ENCODE results near the gene GPC5. TPM values are rescaled to one million over a fixed set of nuclear protein-coding genes. Genes with fewer than 3 reads are reported as not detected.

The GPC5 gene
- total RNA-seq, 1 experiment from 2014 or later, result not detected

DNA sequence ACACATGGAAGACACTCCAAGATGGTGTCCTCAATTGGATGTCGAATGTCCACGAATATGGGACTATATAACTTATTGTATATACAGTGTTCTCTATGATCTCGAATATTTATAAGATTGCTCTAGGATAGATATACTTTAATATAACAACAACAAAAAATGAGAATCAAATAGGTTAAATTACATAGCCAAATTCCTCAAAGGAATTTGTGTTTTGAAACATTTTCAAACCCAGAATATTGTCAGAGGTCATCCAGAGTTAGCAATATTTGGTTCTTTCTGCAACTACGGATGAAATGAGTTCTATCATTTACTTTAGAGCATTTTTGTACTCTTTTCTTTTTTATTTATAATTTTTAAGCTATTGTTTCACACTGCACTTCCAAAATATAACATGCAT, 857.8 kb downstream of the GPC5 start:
- H3K9me3 Mint-ChIP-seq (ENCODE audit: low read depth, unreplicated experiment), result peaks cover 5% of the 10 kb centered on the region
- H3K27ac Mint-ChIP-seq (ENCODE audit: unreplicated experiment), result no peak overlapping the region
- intact Hi-C loops (cut with micrococcal nuclease; ENCODE audit: unreplicated experiment), result no loop called here
- no peaks in the 10 kb centered on the region for H3K36me3 Mint-ChIP-seq (ENCODE audit: insufficient read depth, unreplicated experiment)
- no peaks in the 10 kb centered on the region for H3K4me1 Mint-ChIP-seq (ENCODE audit: low read depth, unreplicated experiment)
- TF ChIP-seq, protein P1, sequence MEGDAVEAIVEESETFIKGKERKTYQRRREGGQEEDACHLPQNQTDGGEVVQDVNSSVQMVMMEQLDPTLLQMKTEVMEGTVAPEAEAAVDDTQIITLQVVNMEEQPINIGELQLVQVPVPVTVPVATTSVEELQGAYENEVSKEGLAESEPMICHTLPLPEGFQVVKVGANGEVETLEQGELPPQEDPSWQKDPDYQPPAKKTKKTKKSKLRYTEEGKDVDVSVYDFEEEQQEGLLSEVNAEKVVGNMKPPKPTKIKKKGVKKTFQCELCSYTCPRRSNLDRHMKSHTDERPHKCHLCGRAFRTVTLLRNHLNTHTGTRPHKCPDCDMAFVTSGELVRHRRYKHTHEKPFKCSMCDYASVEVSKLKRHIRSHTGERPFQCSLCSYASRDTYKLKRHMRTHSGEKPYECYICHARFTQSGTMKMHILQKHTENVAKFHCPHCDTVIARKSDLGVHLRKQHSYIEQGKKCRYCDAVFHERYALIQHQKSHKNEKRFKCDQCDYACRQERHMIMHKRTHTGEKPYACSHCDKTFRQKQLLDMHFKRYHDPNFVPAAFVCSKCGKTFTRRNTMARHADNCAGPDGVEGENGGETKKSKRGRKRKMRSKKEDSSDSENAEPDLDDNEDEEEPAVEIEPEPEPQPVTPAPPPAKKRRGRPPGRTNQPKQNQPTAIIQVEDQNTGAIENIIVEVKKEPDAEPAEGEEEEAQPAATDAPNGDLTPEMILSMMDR (IDR thresholded peaks at IDR 0.05; ENCODE audit: unreplicated experiment), result no peak
- H3K4me3 Mint-ChIP-seq (ENCODE audit: low read depth, unreplicated experiment), result no peak overlapping the region
- DNase-seq, result no peak
- H3K27me3 Mint-ChIP-seq (ENCODE audit: unreplicated experiment), result no peaks in the 10 kb centered on the region
- CTCF ChIA-PET, result no interaction called here
- BruUV-seq (replicated peaks), result no TSS peak

DNA sequence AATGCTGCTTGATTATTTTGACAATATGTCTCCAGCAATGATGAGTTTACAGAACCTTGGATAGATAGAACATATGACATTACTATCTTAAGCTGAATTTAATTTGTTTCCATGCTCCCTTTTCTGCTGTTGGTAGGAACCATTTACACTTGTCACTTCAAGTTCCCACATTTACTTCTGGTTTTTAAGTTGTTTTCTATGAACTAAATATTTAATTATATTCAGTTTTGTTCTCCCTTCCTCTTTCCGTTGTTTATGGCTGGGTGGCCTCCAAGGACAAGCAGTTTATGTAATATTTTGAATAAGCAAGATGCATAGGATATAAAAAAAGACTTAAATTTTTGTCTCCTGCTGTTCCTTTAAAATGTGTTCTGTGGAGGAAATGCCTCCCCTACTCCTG, 860.6 kb downstream of the GPC5 start:
- Mint-ChIP-seq H3K4me3 (ENCODE audit: low read depth, unreplicated experiment) (no peak overlapping the region), H3K27ac (ENCODE audit: unreplicated experiment) (no peak overlapping the region), H3K36me3 (ENCODE audit: insufficient read depth, unreplicated experiment) (no peaks in the 10 kb centered on the region), H3K9me3 (ENCODE audit: low read depth, unreplicated experiment) (peaks cover 5% of the 10 kb centered on the region), H3K4me1 (ENCODE audit: low read depth, unreplicated experiment) (no peaks in the 10 kb centered on the region), H3K27me3 (ENCODE audit: unreplicated experiment) (no peaks in the 10 kb centered on the region)
- BruUV-seq (replicated peaks), result no TSS peak
- CTCF ChIA-PET, result no interaction called here
- TF ChIP-seq, protein P1 (IDR thresholded peaks at IDR 0.05; ENCODE audit: unreplicated experiment), result no peak
- no peak for DNase-seq
- intact Hi-C loops (cut with micrococcal nuclease; ENCODE audit: unreplicated experiment), result no loop called here

DNA sequence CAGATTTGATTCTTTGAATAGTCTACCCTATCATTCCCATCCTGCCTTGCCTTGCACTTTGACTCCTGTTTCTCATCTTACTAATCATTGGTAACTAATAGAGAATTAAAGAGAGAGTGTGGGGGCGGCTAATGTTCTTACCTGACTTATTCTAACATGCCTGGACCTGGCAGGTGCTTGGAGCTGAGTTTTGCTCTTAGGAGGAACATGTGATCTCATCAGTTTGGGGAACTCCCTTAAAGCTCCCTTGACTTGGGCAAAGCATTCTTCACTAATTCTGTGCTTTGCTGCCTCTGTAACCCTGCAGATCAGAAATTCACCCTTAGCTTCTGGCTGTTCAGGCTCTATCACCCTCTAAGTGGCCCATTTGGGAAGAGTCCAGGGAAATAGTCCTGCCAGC, 861.1 kb downstream of the GPC5 start:
- no peaks in the 10 kb centered on the region for H3K36me3 Mint-ChIP-seq (ENCODE audit: insufficient read depth, unreplicated experiment)
- no TSS peak for BruUV-seq (replicated peaks)
- CTCF ChIA-PET, result no interaction called here

DNA sequence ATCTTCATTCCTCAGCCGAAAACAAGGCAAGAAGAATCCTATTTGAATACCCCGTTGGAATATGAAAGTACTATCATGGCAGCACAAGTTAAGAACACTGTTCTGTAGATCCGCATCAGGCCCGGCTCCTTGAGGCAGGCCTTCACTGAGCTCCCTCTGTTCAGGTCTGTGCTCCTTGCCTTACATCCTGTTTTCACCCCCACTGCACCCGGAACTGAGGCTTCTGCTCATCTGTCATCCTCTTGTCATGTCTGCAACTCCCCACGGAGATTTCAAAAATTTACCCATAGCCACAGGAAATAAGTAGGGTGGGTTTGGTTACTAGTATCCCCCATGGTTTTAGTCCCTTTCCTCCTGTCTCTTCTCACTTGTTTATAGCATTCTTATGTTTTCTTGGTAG, 861.9 kb downstream of the GPC5 start:
- BruUV-seq (replicated peaks), result no TSS peak
- TF ChIP-seq, protein P1 (IDR thresholded peaks at IDR 0.05; ENCODE audit: unreplicated experiment), result no peak
- intact Hi-C loops (cut with micrococcal nuclease; ENCODE audit: unreplicated experiment), result no loop called here

More for the DNA sequence above, 861.1 kb downstream of the GPC5 start:
- no peaks in the 10 kb centered on the region for H3K4me1 Mint-ChIP-seq (ENCODE audit: low read depth, unreplicated experiment)
- no peak overlapping the region for H3K27ac Mint-ChIP-seq (ENCODE audit: unreplicated experiment)
- H3K9me3 Mint-ChIP-seq (ENCODE audit: low read depth, unreplicated experiment), result peaks cover 5% of the 10 kb centered on the region
- TF ChIP-seq, protein P1 (IDR thresholded peaks at IDR 0.05; ENCODE audit: unreplicated experiment), result no peak
- no peak overlapping the region for H3K4me3 Mint-ChIP-seq (ENCODE audit: low read depth, unreplicated experiment)
- no peak for DNase-seq
- no peaks in the 10 kb centered on the region for H3K27me3 Mint-ChIP-seq (ENCODE audit: unreplicated experiment)
- intact Hi-C loops (cut with micrococcal nuclease; ENCODE audit: unreplicated experiment), result no loop called here

More for the DNA sequence above, 861.9 kb downstream of the GPC5 start:
- Mint-ChIP-seq H3K4me1 (ENCODE audit: low read depth, unreplicated experiment) (no peaks in the 10 kb centered on the region), H3K36me3 (ENCODE audit: insufficient read depth, unreplicated experiment) (no peaks in the 10 kb centered on the region), H3K27me3 (ENCODE audit: unreplicated experiment) (no peaks in the 10 kb centered on the region), H3K4me3 (ENCODE audit: low read depth, unreplicated experiment) (no peak overlapping the region), H3K9me3 (ENCODE audit: low read depth, unreplicated experiment) (peaks cover 5% of the 10 kb centered on the region), H3K27ac (ENCODE audit: unreplicated experiment) (no peak overlapping the region)
- CTCF ChIA-PET, result no interaction called here
- DNase-seq, result no peak
